Tibial nerve (tissue), 3 donors: ENCODE results near the gene GPR33.

Experiments
- CTCF ChIP-seq, 5 experiments: fragments of 200-600 bp in 3 of 5; fragments of 450-650 bp in 2 of 5; sonication (generic) in 3 of 5; IDR thresholded peaks; one replicate each; pipeline ENCODE4 v1.5.1; 2016 to 2019; ENCODE audit warnings: antibody characterized with exemption in 5 of 5, mild to moderate bottlenecking in 3 of 5, moderate library complexity in 2 of 5
- POLR2A ChIP-seq, 2 donors: fragments of 450-650 bp; IDR thresholded peaks; one replicate each; pipeline ENCODE4 v1.6.1; 2017; ENCODE audit warnings: antibody characterized with exemption in 2 of 2, mild to moderate bottlenecking in 2 of 2, moderate library complexity in 2 of 2

- no peak for TF ChIP-seq CTCF (IDR thresholded peaks at IDR 0.05)
- TF ChIP-seq POLR2A (IDR thresholded peaks at IDR 0.05): no peak
Observed at GRCh38 chr14:31487886-31488285, at the start of gene GPR33.
